Activated naive CD4-positive, alpha-beta T cell treated with anti-CD3 and anti-CD28 coated beads for 36 hours (primary cell): Measurements from ENCODE around the gene LRRC8E. TPM values are rescaled to one million over a fixed set of nuclear protein-coding genes. Genes with fewer than 3 reads are reported as not detected.
"Not testable (repeated sequence)": the region's sequence is repeated elsewhere in the genome, so short reads cannot be mapped to it uniquely, and the experiment has no call there.

ENCODE experiments used
- CTCF ChIA-PET: fragments of 350-600 bp; sonication (Branson Sonifier 250); formaldehyde crosslinking; loops from one replicate; lab custom pipeline; 2021; ENCODE audit warnings: antibody characterized with exemption; lab: Charles Lee
- DNase-seq: peaks from one replicate; pipeline ENCODE4 v3.0.0-alpha.2; 2020
- H3K27ac Mint-ChIP-seq: one replicate; pipeline ENCODE4 v1.8.0; 2021; ENCODE audit warnings: mild to moderate bottlenecking, mixed read lengths
- H3K27me3 Mint-ChIP-seq: one replicate; pipeline ENCODE4 v1.8.0; 2021; ENCODE audit warnings: low read depth, mixed read lengths
- H3K36me3 Mint-ChIP-seq: one replicate; pipeline ENCODE4 v1.8.0; 2021; ENCODE audit warnings: low read depth, mixed read lengths
- H3K4me1 Mint-ChIP-seq: one replicate; pipeline ENCODE4 v1.8.0; 2021; ENCODE audit warnings: low read depth, mixed read lengths
- H3K4me3 Mint-ChIP-seq: one replicate; pipeline ENCODE4 v1.8.0; 2021; ENCODE audit warnings: mild to moderate bottlenecking, moderate library complexity, mixed read lengths
- H3K9me3 Mint-ChIP-seq: one replicate; pipeline ENCODE4 v1.8.0; 2021; ENCODE audit warnings: mixed read lengths
- intact Hi-C: fragments of 100-400 bp; cut with micrococcal nuclease; formaldehyde crosslinking; loops from one replicate; pipeline ENCODE4 v1.15.1; 2023
- total RNA-seq, 2 experiments: library from RNA; stranded (reverse); gene quantifications; one replicate each; pipeline ENCODE4 v1.2.3, GENCODE V29; 2021

LRRC8E gene
- total RNA-seq, 2 experiments from 2014 or later = not detected

DNA sequence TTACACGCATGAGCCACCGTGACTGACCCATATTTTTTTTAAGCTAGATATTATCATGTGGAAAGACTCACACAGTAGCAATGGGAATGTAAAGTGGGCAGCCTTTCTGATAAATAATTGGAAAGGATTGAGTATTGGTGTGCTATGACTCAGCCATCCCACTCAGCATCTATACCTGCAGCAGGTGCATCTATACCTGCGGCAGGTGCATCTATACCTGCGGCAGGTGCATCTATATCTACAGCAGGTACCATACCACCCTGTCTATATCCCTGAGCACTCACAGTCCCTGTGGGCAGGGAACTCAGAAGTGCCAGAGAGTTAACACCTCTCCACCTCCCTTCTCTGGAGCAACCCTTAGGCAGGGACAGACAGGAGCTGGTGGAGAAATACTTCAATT, 5.2 kb upstream of the LRRC8E start:
- CTCF ChIA-PET = interaction anchor here (0.5 to 0.6 kb wide), 2 partner anchors 13 to 17 kb away, joined by 3 to 7 read pairs; no protein-coding TSS in a partner anchor
- Mint-ChIP-seq H3K36me3 (no peaks in the 10 kb centered on the region), H3K27ac (no peak overlapping the region), H3K9me3 (no peaks in the 10 kb centered on the region), H3K4me1 (no peaks in the 10 kb centered on the region), H3K27me3 (peaks cover 2% of the 10 kb centered on the region), H3K4me3 (no peak overlapping the region)
- DNase-seq = no peak
- intact Hi-C loops = no loop called here

GRCh38 chr19:7883796-7884570, 4.3 kb upstream of the LRRC8E start:
- DNase-seq = no peak
- Mint-ChIP-seq H3K36me3 (no peaks in the 10 kb centered on the region), H3K9me3 (no peaks in the 10 kb centered on the region), H3K4me3 (no peak overlapping the region), H3K4me1 (no peaks in the 10 kb centered on the region), H3K27me3 (peaks cover 6% of the 10 kb centered on the region), H3K27ac (no peak overlapping the region)
- intact Hi-C loops = no loop called here
- CTCF ChIA-PET = interaction anchor here (0.5 kb wide), 1 partner anchor 13 kb away, joined by 3 read pairs; no protein-coding TSS in a partner anchor

- intact Hi-C loops = no loop called here
- Mint-ChIP-seq H3K9me3 (no peaks in the 10 kb centered on the region), H3K36me3 (no peaks in the 10 kb centered on the region), H3K4me1 (no peaks in the 10 kb centered on the region), H3K27ac (no peak overlapping the region), H3K27me3 (peaks cover 13% of the 10 kb centered on the region), H3K4me3 (no peak overlapping the region)
- DNase-seq = no peak
- CTCF ChIA-PET = interaction anchor here (2.1 kb wide), 1 partner anchor 18 kb away, joined by 5 read pairs; the partner anchor contains the start of gene MAP2K7
Observed at GRCh38 chr19:7885818-7886217, 2.5 kb upstream of the LRRC8E start.

- Mint-ChIP-seq H3K36me3 (no peaks in the 10 kb centered on the region), H3K27me3 (peaks cover 16% of the 10 kb centered on the region), H3K4me3 (no peak overlapping the region), H3K9me3 (no peaks in the 10 kb centered on the region), H3K4me1 (no peaks in the 10 kb centered on the region), H3K27ac (no peak overlapping the region)
- intact Hi-C loops = no loop called here
- CTCF ChIA-PET = interaction anchor here (1.1 to 2.1 kb wide), 2 partner anchors 12 to 16 kb away, joined by 3 to 5 read pairs; partner anchors contain the start of gene MAP2K7
- no peak for DNase-seq
Observed at GRCh38 chr19:7887408-7888144, 734 bp upstream of the LRRC8E start.

GRCh38 chr19:7888826-7889217, 512 bp downstream of the LRRC8E start:
- no peaks in the 10 kb centered on the region for H3K36me3 Mint-ChIP-seq
- no peaks in the 10 kb centered on the region for H3K9me3 Mint-ChIP-seq
- peaks cover 17% of the 10 kb centered on the region for H3K27me3 Mint-ChIP-seq
- intact Hi-C loops = no loop called here
- no peak for DNase-seq
- H3K4me3 Mint-ChIP-seq = no peak overlapping the region
- no peaks in the 10 kb centered on the region for H3K4me1 Mint-ChIP-seq
- no peak overlapping the region for H3K27ac Mint-ChIP-seq
- CTCF ChIA-PET = interaction anchor here (0.6 to 1.1 kb wide), 2 partner anchors 13 to 31 kb away, joined by 3 read pairs; no protein-coding TSS in a partner anchor

DNA sequence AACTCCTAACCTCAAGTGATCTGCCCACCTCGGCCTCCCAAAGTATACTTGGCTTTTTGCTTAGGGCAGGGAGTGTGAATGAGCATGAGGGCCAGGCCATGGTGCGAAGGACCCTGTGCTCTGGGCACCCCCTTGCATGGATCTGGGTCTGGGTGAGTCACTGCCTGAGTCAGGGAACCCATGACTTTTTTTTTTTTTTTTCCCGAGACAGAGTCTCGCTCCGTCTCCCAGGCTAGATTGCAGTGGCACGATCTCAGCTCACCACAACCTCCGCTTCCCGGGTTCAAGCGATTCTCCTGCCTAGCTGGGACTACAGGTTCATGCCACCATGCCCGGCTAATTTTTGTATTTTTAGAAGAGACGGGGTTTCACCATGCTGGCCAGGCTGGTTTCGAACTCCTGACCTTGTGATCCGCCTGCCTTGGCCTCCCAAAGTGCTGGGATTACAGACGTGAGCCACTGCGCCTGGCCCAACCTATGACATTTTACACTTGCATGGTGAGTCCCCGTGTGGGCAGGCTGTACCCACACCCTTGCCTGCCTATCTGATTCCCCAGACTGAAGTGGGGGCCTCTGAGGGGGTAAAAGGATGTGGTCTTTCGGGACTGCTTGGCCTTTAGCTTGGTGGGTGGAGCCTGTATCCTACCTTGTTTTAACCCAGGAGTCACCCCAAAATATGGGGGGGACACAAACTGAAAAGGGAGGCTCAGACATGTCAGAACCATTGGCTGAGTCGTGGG, 5.2 kb downstream of the LRRC8E start:
- H3K4me3 Mint-ChIP-seq, H3K27ac Mint-ChIP-seq, H3K9me3 Mint-ChIP-seq, intact Hi-C loops, H3K4me1 Mint-ChIP-seq, DNase-seq, H3K36me3 Mint-ChIP-seq: not testable (repeated sequence)
- CTCF ChIA-PET = interaction anchor here (0.7 kb wide), 1 partner anchor 11 kb away, joined by 3 read pairs; no protein-coding TSS in a partner anchor
- peaks cover 26% of the 10 kb centered on the region for H3K27me3 Mint-ChIP-seq

DNA sequence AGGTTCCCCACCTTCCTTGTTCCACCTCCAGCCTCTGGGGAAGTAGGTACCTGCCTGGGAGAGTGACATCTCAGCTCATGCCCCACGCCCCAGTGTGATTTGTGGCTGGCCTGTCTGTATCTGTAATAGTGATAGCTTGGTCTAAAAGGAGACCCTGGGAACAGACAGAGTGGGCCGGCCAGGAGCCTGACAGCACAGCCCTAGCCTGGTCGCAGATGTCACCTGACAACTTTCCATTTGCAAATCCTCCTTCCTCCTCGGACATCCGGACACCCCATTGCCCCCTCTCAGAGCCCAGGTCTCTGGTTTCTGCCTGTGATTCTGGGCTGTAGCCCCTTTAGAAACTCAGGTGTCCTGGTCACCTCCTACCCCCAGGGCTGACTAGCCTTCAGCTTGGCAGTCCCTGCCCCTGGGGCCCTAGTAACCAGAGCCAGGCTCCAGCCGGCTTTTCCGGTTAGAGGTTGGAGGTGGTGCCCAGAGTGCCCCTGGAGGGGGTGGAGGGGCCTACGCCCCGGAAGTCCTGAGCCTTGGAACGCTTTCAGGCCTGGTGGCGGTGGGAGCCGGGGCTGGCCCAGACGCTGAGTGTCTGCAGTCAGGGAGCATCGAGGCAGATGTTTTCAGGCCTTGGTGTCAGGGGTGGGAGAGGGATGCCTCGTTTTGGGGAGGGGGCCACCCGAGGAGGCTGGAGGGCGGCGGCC, 6.5 kb downstream of the LRRC8E start:
- Mint-ChIP-seq H3K4me3 (no peak overlapping the region), H3K4me1 (no peaks in the 10 kb centered on the region), H3K27me3 (peaks cover 17% of the 10 kb centered on the region), H3K9me3 (no peaks in the 10 kb centered on the region), H3K27ac (no peak overlapping the region), H3K36me3 (no peaks in the 10 kb centered on the region)
- CTCF ChIA-PET = no interaction called here
- intact Hi-C loops = no loop called here
- no peak for DNase-seq

GRCh38 chr19:7895565-7895964, 7.3 kb downstream of the LRRC8E start:
- Mint-ChIP-seq H3K36me3 (no peaks in the 10 kb centered on the region), H3K27ac (no peak overlapping the region), H3K27me3 (peaks cover 15% of the 10 kb centered on the region), H3K4me3 (no peak overlapping the region), H3K4me1 (no peaks in the 10 kb centered on the region), H3K9me3 (no peaks in the 10 kb centered on the region)
- no peak for DNase-seq
- CTCF ChIA-PET = no interaction called here
- intact Hi-C loops = no loop called here

DNA sequence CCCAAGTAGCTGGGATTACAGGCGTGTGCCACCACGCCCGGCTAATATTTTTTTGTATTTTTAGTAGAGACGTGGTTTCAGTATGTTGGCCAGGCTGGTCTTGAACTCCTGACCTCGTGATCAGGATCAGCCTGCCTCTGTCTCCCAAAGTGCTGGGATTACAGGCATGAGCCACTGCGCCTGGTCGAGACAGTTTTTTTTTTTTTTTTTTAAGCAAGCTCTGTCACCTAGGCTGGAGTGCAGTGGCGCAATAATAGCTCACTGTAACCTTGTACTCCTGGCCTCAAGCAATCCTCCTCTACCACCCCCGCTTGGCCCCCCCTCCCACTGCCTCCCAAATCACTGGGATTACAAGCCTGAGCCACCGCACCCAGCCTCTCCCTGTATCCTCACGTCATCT, 9.0 kb downstream of the LRRC8E start:
- H3K4me3 Mint-ChIP-seq = no peak overlapping the region
- no peaks in the 10 kb centered on the region for H3K9me3 Mint-ChIP-seq
- DNase-seq = no peak
- intact Hi-C loops = no loop called here
- H3K4me1 Mint-ChIP-seq = no peaks in the 10 kb centered on the region
- H3K27ac Mint-ChIP-seq = no peak overlapping the region
- CTCF ChIA-PET = interaction anchor here (0.9 kb wide), 1 partner anchor 28 kb away, joined by 3 read pairs; no protein-coding TSS in a partner anchor
- peaks cover 12% of the 10 kb centered on the region for H3K27me3 Mint-ChIP-seq
- H3K36me3 Mint-ChIP-seq = no peaks in the 10 kb centered on the region

- intact Hi-C loops = no loop called here
- Mint-ChIP-seq H3K27ac (no peak overlapping the region), H3K9me3 (no peaks in the 10 kb centered on the region), H3K36me3 (peaks cover 2% of the 10 kb centered on the region), H3K4me3 (no peak overlapping the region), H3K27me3 (peaks cover 10% of the 10 kb centered on the region), H3K4me1 (peaks cover 3% of the 10 kb centered on the region)
- CTCF ChIA-PET = no interaction called here
- no peak for DNase-seq
Observed at GRCh38 chr19:7898967-7899366, 10.7 kb downstream of the LRRC8E start.

DNA sequence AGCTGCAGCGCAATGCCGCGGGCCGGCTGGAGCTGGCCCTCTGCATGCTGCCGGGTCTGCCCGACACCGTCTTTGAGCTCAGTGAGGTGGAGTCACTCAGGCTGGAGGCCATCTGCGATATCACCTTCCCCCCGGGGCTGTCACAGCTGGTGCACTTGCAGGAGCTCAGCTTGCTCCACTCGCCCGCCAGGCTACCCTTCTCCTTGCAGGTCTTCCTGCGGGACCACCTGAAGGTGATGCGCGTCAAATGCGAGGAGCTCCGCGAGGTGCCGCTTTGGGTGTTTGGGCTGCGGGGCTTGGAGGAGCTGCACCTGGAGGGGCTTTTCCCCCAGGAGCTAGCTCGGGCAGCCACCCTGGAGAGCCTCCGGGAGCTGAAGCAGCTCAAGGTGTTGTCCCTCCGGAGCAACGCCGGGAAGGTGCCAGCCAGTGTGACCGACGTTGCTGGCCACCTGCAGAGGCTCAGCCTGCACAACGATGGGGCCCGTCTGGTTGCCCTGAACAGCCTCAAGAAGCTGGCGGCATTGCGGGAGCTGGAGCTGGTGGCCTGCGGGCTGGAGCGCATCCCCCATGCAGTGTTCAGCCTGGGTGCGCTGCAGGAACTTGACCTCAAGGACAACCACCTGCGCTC, 11.6 kb downstream of the LRRC8E start:
- Mint-ChIP-seq H3K9me3 (no peaks in the 10 kb centered on the region), H3K4me3 (no peak overlapping the region), H3K27me3 (peaks cover 7% of the 10 kb centered on the region), H3K36me3 (peaks cover 4% of the 10 kb centered on the region), H3K27ac (no peak overlapping the region), H3K4me1 (peaks cover 6% of the 10 kb centered on the region)
- CTCF ChIA-PET = interaction anchor here (1.0 to 1.9 kb wide), 2 partner anchors 47 to 219 kb away, joined by 3 to 8 read pairs; partner anchors contain the start of gene TRAPPC5
- DNase-seq = no peak
- intact Hi-C loops = no loop called here
